ENCODE data around the gene CLDN19.

CLDN19 gene

GRCh38 chr1:42773420-42773819, 33.4 kb upstream of the CLDN19 start:
- H3K36me3 ChIP-seq, result 0 out of 2 replicates have a peak, but pooled peaks cover 3% of the 10 kb centered on the region
- no peaks in the 10 kb centered on the region for H3K4me1 ChIP-seq
- no peak overlapping the region for H3K4me3 ChIP-seq (ENCODE audit: low read depth, low read length)
- DNase-seq, result no peak
- H3K27me3 ChIP-seq, result no peaks in the 10 kb centered on the region
- no peaks in the 10 kb centered on the region for H3K9me3 ChIP-seq
- TF ChIP-seq CTCF (IDR thresholded peaks at IDR 0.05; ENCODE audit: low read depth, low read length), result no peak

GRCh38 chr1:42769811-42770210, 29.8 kb upstream of the CLDN19 start:
- no peak overlapping the region for H3K4me3 ChIP-seq (ENCODE audit: low read depth, low read length)
- no peaks in the 10 kb centered on the region for H3K36me3 ChIP-seq
- no peaks in the 10 kb centered on the region for H3K27me3 ChIP-seq
- no peaks in the 10 kb centered on the region for H3K9me3 ChIP-seq
- no peak for TF ChIP-seq CTCF (IDR thresholded peaks at IDR 0.05; ENCODE audit: low read depth, low read length)
- DNase-seq, result no peak
- H3K4me1 ChIP-seq, result no peaks in the 10 kb centered on the region

GRCh38 chr1:42768172-42768571, 28.1 kb upstream of the CLDN19 start:
- H3K27me3 ChIP-seq, result no peaks in the 10 kb centered on the region
- H3K4me3 ChIP-seq (ENCODE audit: low read depth, low read length), result peak overlapping the region; percentile 83
- no peaks in the 10 kb centered on the region for H3K36me3 ChIP-seq
- TF ChIP-seq CTCF (IDR thresholded peaks at IDR 0.05; ENCODE audit: low read depth, low read length), result no peak
- no peaks in the 10 kb centered on the region for H3K4me1 ChIP-seq
- no peaks in the 10 kb centered on the region for H3K9me3 ChIP-seq
- DNase-seq, result no peak

- H3K9me3 ChIP-seq, result no peaks in the 10 kb centered on the region
- no peaks in the 10 kb centered on the region for H3K27me3 ChIP-seq
- H3K36me3 ChIP-seq, result no peaks in the 10 kb centered on the region
- H3K4me1 ChIP-seq, result no peaks in the 10 kb centered on the region
- no peak for DNase-seq
- H3K4me3 ChIP-seq (ENCODE audit: low read depth, low read length), result peak overlapping the region; percentile 83
- TF ChIP-seq CTCF (IDR thresholded peaks at IDR 0.05; ENCODE audit: low read depth, low read length), result no peak
These were observed 27.5 kb upstream of the CLDN19 start for GRCh38 chr1:42767510-42768000.

- H3K36me3 ChIP-seq, result no peaks in the 10 kb centered on the region
- peak within 1 kb of the TSS; percentile 83 for H3K4me3 ChIP-seq (ENCODE audit: low read depth, low read length)
- peak; percentile 97 for DNase-seq
- no peaks in the 10 kb centered on the region for H3K27me3 ChIP-seq
- no peaks in the 10 kb centered on the region for H3K9me3 ChIP-seq
- no peaks in the 10 kb centered on the region for H3K4me1 ChIP-seq
- no peak for TF ChIP-seq CTCF (IDR thresholded peaks at IDR 0.05; ENCODE audit: low read depth, low read length)
These were observed 26.9 kb upstream of the CLDN19 start, which contains the start of the genes C1orf50 and P3H1 for GRCh38 chr1:42766741-42767509. C1orf50 (plus strand) TSS chr1:42767249; CDS start chr1:42767312, 63 bp downstream. P3H1 (minus strand) TSS chr1:42767028; CDS start chr1:42766971, 57 bp downstream.

Measured in BE2C (cell line).